IMR-90 (cell line): ENCODE data around the gene TFB2M. TPM values are rescaled to one million over a fixed set of nuclear protein-coding genes. Genes with fewer than 3 reads are reported as not detected.
A peak's percentile ranks its signal among the peaks of the same experiment; 100 is the strongest.

Experiments
- ATAC-seq: fragments of 200-7000 bp; cut with Tn5 transposase; 2 replicates; pipeline ENCODE4 v1.9.1; 2020; ENCODE audit warnings: low read depth, mild to moderate bottlenecking, moderate library complexity
- BruUV-seq: library from RNA; stranded (reverse); fragments of 400-500 nt; replicated peaks from 2 replicates; lab custom pipeline; 2021; lab: Mats Ljungman, UMichigan
- CTCF ChIA-PET: fragments of 300-600 bp; formaldehyde crosslinking; extraction: SDS; loops from one replicate; lab custom pipeline; 2021; ENCODE audit warnings: antibody characterized with exemption; lab: Yijun Ruan, JAX
- POLR2A ChIA-PET: fragments of 300-600 bp; sonication (Branson Sonifier 250); formaldehyde crosslinking; loops from one replicate; lab custom pipeline; 2022; ENCODE audit warnings: antibody characterized with exemption; ENCODE audit not compliant: unreplicated experiment; lab: Charles Lee
- DNase-seq: peaks from one replicate; pipeline ENCODE4 v3.0.0; 2013
- H2AFZ ChIP-seq: replicated peaks from 2 replicates; pipeline ENCODE3; 2013; ENCODE audit warnings: low read length, mild to moderate bottlenecking; ENCODE audit not compliant: poor library complexity
- H2AK5ac ChIP-seq: 2 replicates; pipeline ENCODE4 v1.6.1; 2013; ENCODE audit warnings: low read depth, low read length, inconsistent platforms
- H2AK9ac ChIP-seq: replicated peaks from 2 replicates; pipeline ENCODE3; 2013; ENCODE audit warnings: mild to moderate bottlenecking, low read depth, low read length, moderate library complexity; ENCODE audit not compliant: poor library complexity
- H2BK120ac ChIP-seq: 2 replicates; pipeline ENCODE4 v1.6.1; 2013; ENCODE audit warnings: low read depth, low read length, inconsistent platforms
- H2BK15ac ChIP-seq: 3 replicates; pipeline ENCODE4 v1.6.1; 2013; ENCODE audit warnings: low read depth, low read length, inconsistent platforms
- H2BK20ac ChIP-seq: 2 replicates; pipeline ENCODE4 v1.6.1; 2013; ENCODE audit warnings: low read depth, mild to moderate bottlenecking, inconsistent platforms, low read length, moderate library complexity
- H2BK5ac ChIP-seq: 2 replicates; pipeline ENCODE4 v1.6.1; 2013; ENCODE audit warnings: mild to moderate bottlenecking, low read depth, low read length, inconsistent platforms; ENCODE audit not compliant: poor library complexity, severe bottlenecking
- H3K14ac ChIP-seq: replicated peaks from 2 replicates; pipeline ENCODE4 v1.6.1; 2013; ENCODE audit warnings: low read depth, low read length, inconsistent platforms
- H3K18ac ChIP-seq: 2 replicates; pipeline ENCODE4 v1.6.1; 2013; ENCODE audit warnings: low read depth, low read length, control low read depth
- H3K23ac ChIP-seq: 2 replicates; pipeline ENCODE4 v1.6.1; 2013; ENCODE audit warnings: low read depth, low read length, inconsistent platforms
- H3K27ac ChIP-seq: 2 replicates; pipeline ENCODE4 v1.5.1; 2013; ENCODE audit warnings: mild to moderate bottlenecking, control low read depth, low read length; ENCODE audit not compliant: insufficient read depth
- H3K27me3 ChIP-seq: 2 replicates; pipeline ENCODE4 v1.6.1; 2013; ENCODE audit warnings: low read length; ENCODE audit not compliant: control insufficient read depth, insufficient read depth
- H3K36me3 ChIP-seq: 2 replicates; pipeline ENCODE4 v1.6.1; 2013; ENCODE audit warnings: low read length, mixed read lengths; ENCODE audit not compliant: control insufficient read depth, insufficient read depth
- H3K4ac ChIP-seq: 2 replicates; pipeline ENCODE4 v1.6.1; 2013; ENCODE audit warnings: low read depth, low read length, inconsistent platforms
- H3K4me1 ChIP-seq: 2 replicates; pipeline ENCODE4 v1.6.1; 2013; ENCODE audit warnings: low read length, mixed read lengths; ENCODE audit not compliant: control insufficient read depth, insufficient read depth
- H3K4me2 ChIP-seq: 2 replicates; pipeline ENCODE4 v1.6.1; 2013; ENCODE audit warnings: low read depth, mild to moderate bottlenecking, control low read depth, low read length, moderate library complexity
- H3K4me3 ChIP-seq: 2 replicates; pipeline ENCODE4 v1.5.1; 2013; ENCODE audit warnings: low read depth, mild to moderate bottlenecking, control low read depth, low read length, moderate library complexity; ENCODE audit not compliant: insufficient read depth
- H3K56ac ChIP-seq: 2 replicates; pipeline ENCODE4 v1.6.1; 2013; ENCODE audit warnings: low read length, inconsistent platforms; ENCODE audit not compliant: insufficient read depth; ENCODE audit errors: extremely low read depth
- H3K79me1 ChIP-seq, 2 experiments: 2 replicates each; pipeline ENCODE4 v1.6.1; 2013; ENCODE audit warnings: low read length in 2 of 2, inconsistent platforms in 1 of 2, low read depth in 1 of 2
- H3K9ac ChIP-seq: 2 replicates; pipeline ENCODE4 v1.6.1; 2013; ENCODE audit warnings: low read depth, low read length, control low read depth
- H3K9me1 ChIP-seq: 2 replicates; pipeline ENCODE4 v1.6.1; 2013; ENCODE audit warnings: low read length, inconsistent platforms; ENCODE audit not compliant: insufficient read depth
- H3K9me3 ChIP-seq: 2 replicates; pipeline ENCODE4 v1.6.1; 2013; ENCODE audit warnings: low read length; ENCODE audit not compliant: control insufficient read depth, insufficient read depth
- H4K20me1 ChIP-seq: 2 replicates; pipeline ENCODE4 v1.6.1; 2013; ENCODE audit warnings: low read length, inconsistent platforms; ENCODE audit not compliant: insufficient read depth
- H4K5ac ChIP-seq: 2 replicates; pipeline ENCODE4 v1.6.1; 2013; ENCODE audit warnings: mild to moderate bottlenecking, low read depth, low read length, control low read depth
- H4K8ac ChIP-seq, 2 experiments: 2 replicates each; pipeline ENCODE4 v1.6.1; 2013; ENCODE audit warnings: low read depth in 2 of 2, low read length in 2 of 2, control low read depth in 1 of 2, inconsistent platforms in 1 of 2
- H4K91ac ChIP-seq: 2 replicates; pipeline ENCODE4 v1.6.1; 2013; ENCODE audit warnings: low read depth, low read length, inconsistent platforms; ENCODE audit not compliant: insufficient read depth
- CEBPB ChIP-seq: IDR thresholded peaks from 2 replicates; pipeline ENCODE4 v1.6.1; 2012; ENCODE audit warnings: low read depth, low read length, improper control_type of control experiment
- POLR2A ChIP-seq: IDR thresholded peaks from 2 replicates; pipeline ENCODE4 v1.6.1; 2012; ENCODE audit warnings: mild to moderate bottlenecking, low read depth, low read length
- WGBS, 2 experiments: methylation state at CpG; one replicate each; pipeline versions ENCODE4 v1.1.5 to v1.1.7; 2013; ENCODE audit warnings: missing lambda C conversion rate in 2 of 2; ENCODE audit not compliant: insufficient read length in 1 of 2; ENCODE audit errors: extremely low coverage in 2 of 2; 5-methylcytosine and 5-hydroxymethylcytosine counted together
- dilution Hi-C: fragments of 300-500 bp; cut with HindIII; formaldehyde crosslinking; loops from one replicate; pipeline ENCODE4 v1.14.3; 2018; ENCODE audit warnings: low sequenced_read_pairs; ENCODE audit not compliant: unreplicated experiment
- in situ Hi-C: fragments of 300-500 bp; cut with MboI; formaldehyde crosslinking; loops from 3 replicates; pipeline ENCODE4 v1.14.3; 2019; ENCODE audit warnings: low sequenced_read_pairs, inconsistent platforms, mixed read lengths
- intact Hi-C: fragments of 100-400 bp; cut with micrococcal nuclease; formaldehyde crosslinking; loops from 2 replicates; pipeline ENCODE4 v1.10.0; 2022
- polyA plus RNA-seq, 3 experiments: library from polyadenylated mRNA; depleted of rRNA; stranded (reverse); fragments of >200 nt; gene quantifications; 2 replicates each; pipeline ENCODE4 v1.2.3, GENCODE V29; 2012; ENCODE audit warnings: low replicate concordance in 1 of 3
- total RNA-seq: library from RNA; depleted of rRNA; stranded (reverse); fragments of >200 nt; gene quantifications from 2 replicates; pipeline ENCODE4 v1.2.3, GENCODE V29; 2012

The TFB2M gene
- total and polyA plus RNA-seq, 2 of the 4 experiments (the other 2 are of a cell fraction), result 13.3 to 15.7 TPM

GRCh38 chr1:246609632-246610031 is 43.6 kb upstream of the TFB2M start:
- H4K91ac ChIP-seq, result 0 out of 2 replicates have a peak overlapping the region, but pooled peaks have one; percentile 14
- H3K9me1 ChIP-seq, result peaks cover 4% of the 10 kb centered on the region
- no peak overlapping the region for H2AFZ ChIP-seq
- peak overlapping the region; percentile 81; the same call in 1 of the 2 replicates for H2BK20ac ChIP-seq
- no peaks in the 10 kb centered on the region for H3K9me3 ChIP-seq
- H3K27ac ChIP-seq, result peak overlapping the region; percentile 62
- DNase-seq (no peak), ATAC-seq (no peak)
- ChIA-PET CTCF (no interaction called here), POLR2A (no interaction called here)
- H3K4me3 ChIP-seq, result no peak overlapping the region
- no peak overlapping the region for H3K9ac ChIP-seq
- 40% methylated on average over 1 of the region's 4 CpGs; no CpG with 5 or more reads in 1 of the 2 experiments for WGBS, 2 experiments
- H3K79me1 ChIP-seq, result peaks cover 8 to 67% of the 10 kb centered on the region in 2 experiments
- no peaks in the 10 kb centered on the region for H3K36me3 ChIP-seq
- H2BK120ac ChIP-seq, result peak overlapping the region; percentile 13
- H3K4me2 ChIP-seq, result no peak overlapping the region
- H2BK5ac ChIP-seq, result peak overlapping the region; percentile 16
- no peaks in the 10 kb centered on the region for H3K27me3 ChIP-seq
- H4K8ac ChIP-seq, result peak overlapping the region; percentile 3 to 34; a peak in 2 of 4 replicates
- dilution Hi-C loops (no loop called here), intact Hi-C loops (loop anchor here (2.0 kb wide), 1 partner anchor 43 kb away; the partner anchor contains the start of genes CNST and TFB2M), in situ Hi-C loops (no loop called here)
- no peak overlapping the region for H2AK9ac ChIP-seq
- H3K14ac ChIP-seq, result 0 out of 2 replicates have a peak overlapping the region, but pooled peaks have one; percentile 2
- H4K5ac ChIP-seq, result peak overlapping the region; percentile 39; the same call in 1 of the 2 replicates
- BruUV-seq, result no TSS peak
- no peak overlapping the region for H3K23ac ChIP-seq
- no peak overlapping the region for H3K56ac ChIP-seq
- peaks cover 8% of the 10 kb centered on the region for H3K4me1 ChIP-seq
- H2BK15ac ChIP-seq, result peak overlapping the region; percentile 22; the same call in 1 of the 3 replicates
- peak; percentile 62 for TF ChIP-seq CEBPB
- TF ChIP-seq POLR2A, result no peak
- H3K18ac ChIP-seq, result peak overlapping the region; percentile 38; the same call in 1 of the 2 replicates
- H4K20me1 ChIP-seq, result no peaks in the 10 kb centered on the region
- H3K4ac ChIP-seq, result peak overlapping the region; percentile 31; the same call in 1 of the 2 replicates
- H2AK5ac ChIP-seq, result peak overlapping the region; percentile 45; the same call in 1 of the 2 replicates
